AG10803 (cell line): ENCODE results near the gene TMX1.

Experiments used
- DNase-seq: peaks from one replicate; pipeline ENCODE4 v3.0.0; 2010; ENCODE audit warnings: low read depth
- H3K4me3 ChIP-seq: 2 replicates; pipeline ENCODE4 v1.5.1; 2011; ENCODE audit warnings: mild to moderate bottlenecking, low read length, control low read depth
- TF ChIP-seq, protein P1 (sequence below): conservative IDR thresholded peaks from 2 replicates; pipeline ENCODE4 v1.5.1; 2011; ENCODE audit warnings: mild to moderate bottlenecking, low read length, control low read depth, inconsistent platforms

TMX1 gene

DNA sequence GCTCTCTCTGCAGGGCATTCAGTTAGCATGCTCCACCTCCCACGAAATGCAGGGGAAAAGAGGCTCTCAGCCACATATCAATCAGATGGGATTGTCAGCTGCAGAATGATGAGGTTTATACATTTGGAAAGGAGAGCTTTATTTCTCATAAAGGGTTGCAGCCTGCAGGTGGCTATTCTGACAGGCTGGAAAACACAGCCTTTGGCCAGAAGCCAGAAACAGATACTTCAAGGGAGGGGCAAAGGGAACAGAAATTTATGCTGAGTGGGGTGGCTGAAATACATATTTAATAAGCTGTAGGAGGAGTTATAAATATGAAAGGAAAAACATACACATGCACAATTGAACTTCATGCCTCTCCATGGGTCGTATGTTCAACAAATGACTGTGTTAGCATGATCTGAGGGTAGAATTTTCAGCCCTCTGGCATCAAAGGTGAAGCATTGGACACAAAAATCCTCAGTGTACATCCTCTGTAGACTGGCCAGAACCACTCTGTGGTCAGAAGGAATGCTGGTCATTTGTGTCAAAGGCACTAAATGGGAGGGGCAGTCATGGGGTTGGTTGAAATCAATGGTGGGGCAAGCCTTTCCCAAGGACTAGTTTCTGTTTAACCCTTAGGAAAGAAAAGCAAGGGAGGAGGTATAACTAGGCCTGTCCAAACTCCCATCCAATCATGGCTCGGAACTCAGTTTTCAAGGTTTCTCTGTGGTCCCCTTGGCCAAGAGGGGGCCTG lies 62.4 kb downstream of the TMX1 start:
- DNase-seq: peak; percentile 55
- H3K4me3 ChIP-seq: no peak overlapping the region
- TF ChIP-seq, protein P1, sequence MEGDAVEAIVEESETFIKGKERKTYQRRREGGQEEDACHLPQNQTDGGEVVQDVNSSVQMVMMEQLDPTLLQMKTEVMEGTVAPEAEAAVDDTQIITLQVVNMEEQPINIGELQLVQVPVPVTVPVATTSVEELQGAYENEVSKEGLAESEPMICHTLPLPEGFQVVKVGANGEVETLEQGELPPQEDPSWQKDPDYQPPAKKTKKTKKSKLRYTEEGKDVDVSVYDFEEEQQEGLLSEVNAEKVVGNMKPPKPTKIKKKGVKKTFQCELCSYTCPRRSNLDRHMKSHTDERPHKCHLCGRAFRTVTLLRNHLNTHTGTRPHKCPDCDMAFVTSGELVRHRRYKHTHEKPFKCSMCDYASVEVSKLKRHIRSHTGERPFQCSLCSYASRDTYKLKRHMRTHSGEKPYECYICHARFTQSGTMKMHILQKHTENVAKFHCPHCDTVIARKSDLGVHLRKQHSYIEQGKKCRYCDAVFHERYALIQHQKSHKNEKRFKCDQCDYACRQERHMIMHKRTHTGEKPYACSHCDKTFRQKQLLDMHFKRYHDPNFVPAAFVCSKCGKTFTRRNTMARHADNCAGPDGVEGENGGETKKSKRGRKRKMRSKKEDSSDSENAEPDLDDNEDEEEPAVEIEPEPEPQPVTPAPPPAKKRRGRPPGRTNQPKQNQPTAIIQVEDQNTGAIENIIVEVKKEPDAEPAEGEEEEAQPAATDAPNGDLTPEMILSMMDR: no peak

GRCh38 chr14:51304438-51304837 lies 64.4 kb downstream of the TMX1 start:
- TF ChIP-seq, protein P1: no peak
- no peak overlapping the region for H3K4me3 ChIP-seq
- peak; percentile 71 for DNase-seq

GRCh38 chr14:51304941-51305340 lies 64.9 kb downstream of the TMX1 start:
- peak; percentile 96 for DNase-seq
- H3K4me3 ChIP-seq: no peak overlapping the region
- TF ChIP-seq, protein P1: no peak

- no peak overlapping the region for H3K4me3 ChIP-seq
- peak; percentile 21 for DNase-seq
- TF ChIP-seq, protein P1: no peak
Observed at GRCh38 chr14:51305751-51306150, 65.7 kb downstream of the TMX1 start.
